Right atrium auricular region (tissue), 2 donors: ENCODE results near the gene APBA1. TPM values are rescaled to one million over a fixed set of nuclear protein-coding genes. Genes with fewer than 3 reads are reported as not detected.

ENCODE experiments used
- DNase-seq: peaks from one replicate; pipeline ENCODE4 v3.0.0-alpha.2; 2019; ENCODE audit warnings: low spot score
- H3K27ac ChIP-seq, 2 donors: fragments of 200-600 bp; sonication (generic); 1 replicate in 1 of 2; 2 replicates in 1 of 2; pipeline ENCODE4 v1.5.1; 2016 to 2019
- H3K27me3 ChIP-seq, 2 donors: fragments of 200-600 bp; sonication (generic); one replicate each; pipeline versions ENCODE4 v1.5.1 to v1.6.0; 2017 to 2019
- H3K36me3 ChIP-seq: fragments of 200-600 bp; sonication (generic); one replicate; pipeline ENCODE4 v1.5.1; 2016
- H3K4me1 ChIP-seq, 2 donors: fragments of 200-600 bp; sonication (generic); one replicate each; pipeline versions ENCODE4 v1.5.1 to v1.6.0; 2017 to 2019
- H3K4me3 ChIP-seq, 2 donors: fragments of 200-600 bp; sonication (generic); 1 replicate in 1 of 2; 2 replicates in 1 of 2; pipeline ENCODE4 v1.5.1; 2017 to 2019; ENCODE audit warnings: mild to moderate bottlenecking in 1 of 2, moderate library complexity in 1 of 2
- H3K9me3 ChIP-seq, 2 donors: fragments of 200-600 bp; sonication (generic); one replicate each; pipeline ENCODE4 v1.5.1; 2019
- CTCF ChIP-seq, 2 donors: fragments of 200-600 bp; sonication (generic); IDR thresholded peaks; one replicate each; pipeline ENCODE4 v1.5.1; 2019; ENCODE audit warnings: antibody characterized with exemption in 2 of 2
- total RNA-seq, 2 donors: library from RNA; depleted of rRNA; stranded (reverse); fragments of >200 nt; gene quantifications; one replicate each; pipeline ENCODE4 v1.1.0, GENCODE V29; 2016

The APBA1 gene
- total RNA-seq, 2 donors from 2014 or later = 5.6 to 12.1 TPM

GRCh38 chr9:69535911-69536310, 136.3 kb downstream of the APBA1 start:
- no peaks in the 10 kb centered on the region for H3K9me3 ChIP-seq
- DNase-seq = no peak
- TF ChIP-seq CTCF (IDR thresholded peaks at IDR 0.05) = no peak
- H3K4me1 ChIP-seq = no peaks in the 10 kb centered on the region
- no peak overlapping the region for H3K27ac ChIP-seq
- H3K36me3 ChIP-seq = no peaks in the 10 kb centered on the region
- H3K4me3 ChIP-seq = no peak overlapping the region
- H3K27me3 ChIP-seq = no peaks in the 10 kb centered on the region

GRCh38 chr9:69535286-69535832, 136.8 kb downstream of the APBA1 start:
- Histone ChIP-seq H3K4me1 (no peaks in the 10 kb centered on the region), H3K4me3 (no peak overlapping the region), H3K27ac (no peak overlapping the region), H3K27me3 (no peaks in the 10 kb centered on the region), H3K36me3 (no peaks in the 10 kb centered on the region), H3K9me3 (no peaks in the 10 kb centered on the region)
- TF ChIP-seq CTCF (IDR thresholded peaks at IDR 0.05) = no peak
- DNase-seq = no peak

- Histone ChIP-seq H3K27me3 (no peaks in the 10 kb centered on the region), H3K9me3 (no peaks in the 10 kb centered on the region), H3K4me1 (peaks cover 0 to under 1% of the 10 kb centered on the region in 2 donors), H3K36me3 (no peaks in the 10 kb centered on the region), H3K27ac (no peak overlapping the region), H3K4me3 (no peak overlapping the region)
- TF ChIP-seq CTCF (IDR thresholded peaks at IDR 0.05) = no peak
- no peak for DNase-seq
Observed at GRCh38 chr9:69532396-69532795, 139.8 kb downstream of the APBA1 start.

GRCh38 chr9:69527454-69527853, 144.7 kb downstream of the APBA1 start:
- peaks cover 0 to 3% of the 10 kb centered on the region in 2 donors for H3K4me1 ChIP-seq
- no peak overlapping the region for H3K27ac ChIP-seq
- H3K4me3 ChIP-seq = no peak overlapping the region
- no peaks in the 10 kb centered on the region for H3K36me3 ChIP-seq
- no peak for DNase-seq
- H3K9me3 ChIP-seq = no peaks in the 10 kb centered on the region
- no peak for TF ChIP-seq CTCF (IDR thresholded peaks at IDR 0.05)
- no peaks in the 10 kb centered on the region for H3K27me3 ChIP-seq

GRCh38 chr9:69526699-69527098, 145.5 kb downstream of the APBA1 start:
- H3K9me3 ChIP-seq = no peaks in the 10 kb centered on the region
- TF ChIP-seq CTCF (IDR thresholded peaks at IDR 0.05) = no peak
- no peak for DNase-seq

More at GRCh38 chr9:69526699-69527098, 145.5 kb downstream of the APBA1 start:
- Histone ChIP-seq H3K36me3 (no peaks in the 10 kb centered on the region), H3K4me1 (peaks cover 0 to 3% of the 10 kb centered on the region in 2 donors), H3K27ac (no peak overlapping the region), H3K27me3 (no peaks in the 10 kb centered on the region), H3K4me3 (no peak overlapping the region)
